Activated T-cell treated with anti-CD3 and anti-CD28 coated beads, Interleukin-2, amount 50 U/mL, for 24 hours (primary cell): ENCODE data around the gene ANKRD29.
"Not testable (repeated sequence)": the region's sequence is repeated elsewhere in the genome, so short reads cannot be mapped to it uniquely, and the experiment has no call there.

Experiments
- DNase-seq: peaks from one replicate; pipeline ENCODE4 v3.0.0-alpha.2; 2020
- H3K27ac Mint-ChIP-seq: 2 replicates; pipeline ENCODE4 v1.8.0; 2020; ENCODE audit warnings: mild to moderate bottlenecking, mixed read lengths
- H3K27me3 Mint-ChIP-seq: 2 replicates; pipeline ENCODE4 v1.8.0; 2020; ENCODE audit warnings: mixed read lengths
- H3K36me3 Mint-ChIP-seq: 2 replicates; pipeline ENCODE4 v1.8.0; 2020; ENCODE audit warnings: low read depth, mixed read lengths
- H3K4me1 Mint-ChIP-seq: 2 replicates; pipeline ENCODE4 v1.8.0; 2020; ENCODE audit warnings: low read depth, mixed read lengths
- H3K4me3 Mint-ChIP-seq: 2 replicates; pipeline ENCODE4 v1.8.0; 2020; ENCODE audit warnings: mild to moderate bottlenecking, moderate library complexity, mixed read lengths
- H3K9me3 Mint-ChIP-seq: 2 replicates; pipeline ENCODE4 v1.8.0; 2020; ENCODE audit warnings: mixed read lengths

ANKRD29 gene

GRCh38 chr18:23568281-23569138 lies 94.2 kb downstream of the ANKRD29 start:
- Mint-ChIP-seq H3K36me3 (peaks cover 87% of the 10 kb centered on the region), H3K27me3 (no peaks in the 10 kb centered on the region), H3K4me1 (peaks cover 25% of the 10 kb centered on the region), H3K9me3 (no peaks in the 10 kb centered on the region), H3K27ac (no peak overlapping the region), H3K4me3 (no peak overlapping the region)
- no peak for DNase-seq

GRCh38 chr18:23567671-23568070 lies 95.0 kb downstream of the ANKRD29 start:
- Mint-ChIP-seq H3K4me3 (no peak overlapping the region), H3K4me1 (peaks cover 25% of the 10 kb centered on the region), H3K9me3 (no peaks in the 10 kb centered on the region), H3K36me3 (peaks cover 90% of the 10 kb centered on the region), H3K27ac (no peak overlapping the region), H3K27me3 (no peaks in the 10 kb centered on the region)
- DNase-seq, result no peak

GRCh38 chr18:23565916-23566547 lies 96.7 kb downstream of the ANKRD29 start:
- H3K27me3 Mint-ChIP-seq, result no peaks in the 10 kb centered on the region
- H3K36me3 Mint-ChIP-seq, result peaks cover 93% of the 10 kb centered on the region
- no peaks in the 10 kb centered on the region for H3K9me3 Mint-ChIP-seq
- H3K27ac Mint-ChIP-seq, result no peak overlapping the region
- peaks cover 23% of the 10 kb centered on the region for H3K4me1 Mint-ChIP-seq
- no peak for DNase-seq
- no peak overlapping the region for H3K4me3 Mint-ChIP-seq

- Mint-ChIP-seq H3K9me3 (no peaks in the 10 kb centered on the region), H3K4me1 (peaks cover 20% of the 10 kb centered on the region), H3K4me3 (no peak overlapping the region), H3K27ac (peak overlapping the region; percentile 52), H3K27me3 (no peaks in the 10 kb centered on the region), H3K36me3 (peaks cover 92% of the 10 kb centered on the region)
- DNase-seq, result no peak
Observed at GRCh38 chr18:23563377-23564043, 99.2 kb downstream of the ANKRD29 start.

GRCh38 chr18:23560186-23560585 lies 102.5 kb downstream of the ANKRD29 start:
- Mint-ChIP-seq H3K4me3 (no peak overlapping the region), H3K36me3 (peaks cover 92% of the 10 kb centered on the region), H3K9me3 (no peaks in the 10 kb centered on the region), H3K27me3 (no peaks in the 10 kb centered on the region), H3K4me1 (peaks cover 20% of the 10 kb centered on the region), H3K27ac (no peak overlapping the region)
- DNase-seq, result no peak

GRCh38 chr18:23557511-23557910 lies 105.2 kb downstream of the ANKRD29 start:
- not testable (repeated sequence) for H3K27ac Mint-ChIP-seq, H3K4me1 Mint-ChIP-seq, H3K27me3 Mint-ChIP-seq, H3K9me3 Mint-ChIP-seq, H3K4me3 Mint-ChIP-seq, DNase-seq
- H3K36me3 Mint-ChIP-seq, result peaks cover 95% of the 10 kb centered on the region

GRCh38 chr18:23556145-23556780 lies 106.4 kb downstream of the ANKRD29 start:
- H3K4me1 Mint-ChIP-seq, result no peaks in the 10 kb centered on the region
- peaks cover 95% of the 10 kb centered on the region for H3K36me3 Mint-ChIP-seq
- H3K27ac Mint-ChIP-seq, result no peak overlapping the region
- DNase-seq, result no peak
- H3K9me3 Mint-ChIP-seq, result no peaks in the 10 kb centered on the region
- H3K27me3 Mint-ChIP-seq, result no peaks in the 10 kb centered on the region
- H3K4me3 Mint-ChIP-seq, result no peak overlapping the region

- DNase-seq, result no peak
- Mint-ChIP-seq H3K36me3 (peaks cover 90% of the 10 kb centered on the region), H3K4me3 (no peak overlapping the region), H3K27ac (no peak overlapping the region), H3K4me1 (no peaks in the 10 kb centered on the region), H3K9me3 (no peaks in the 10 kb centered on the region), H3K27me3 (no peaks in the 10 kb centered on the region)
Observed at GRCh38 chr18:23553887-23554286, 108.8 kb downstream of the ANKRD29 start.

GRCh38 chr18:23552505-23552904 lies 110.2 kb downstream of the ANKRD29 start:
- H3K9me3 Mint-ChIP-seq, result no peaks in the 10 kb centered on the region
- no peak overlapping the region for H3K4me3 Mint-ChIP-seq
- H3K27me3 Mint-ChIP-seq, result no peaks in the 10 kb centered on the region
- no peak for DNase-seq
- H3K36me3 Mint-ChIP-seq, result peaks cover 92% of the 10 kb centered on the region
- no peaks in the 10 kb centered on the region for H3K4me1 Mint-ChIP-seq
- no peak overlapping the region for H3K27ac Mint-ChIP-seq

GRCh38 chr18:23551978-23552377 lies 110.7 kb downstream of the ANKRD29 start:
- no peak overlapping the region for H3K27ac Mint-ChIP-seq
- H3K36me3 Mint-ChIP-seq, result peaks cover 93% of the 10 kb centered on the region
- no peaks in the 10 kb centered on the region for H3K4me1 Mint-ChIP-seq
- no peaks in the 10 kb centered on the region for H3K27me3 Mint-ChIP-seq
- H3K4me3 Mint-ChIP-seq, result no peak overlapping the region
- no peak for DNase-seq
- H3K9me3 Mint-ChIP-seq, result no peaks in the 10 kb centered on the region

- Mint-ChIP-seq H3K4me3 (no peak overlapping the region), H3K9me3 (no peaks in the 10 kb centered on the region), H3K36me3 (peaks cover 91% of the 10 kb centered on the region), H3K27ac (no peak overlapping the region), H3K27me3 (no peaks in the 10 kb centered on the region), H3K4me1 (peaks cover 5% of the 10 kb centered on the region)
- no peak for DNase-seq
Observed at GRCh38 chr18:23550898-23551297, 111.8 kb downstream of the ANKRD29 start.
